HepG2 (cell line): ENCODE results near the gene HOMEZ. TPM values are rescaled to one million over a fixed set of nuclear protein-coding genes. Genes with fewer than 3 reads are reported as not detected.
A peak's percentile ranks its signal among the peaks of the same experiment; 100 is the strongest.

ENCODE experiments used
- ATAC-seq: fragments of 200-7000 bp; cut with Tn5 transposase; 3 replicates; pipeline ENCODE4 v1.9.1; 2020; ENCODE audit warnings: mild to moderate bottlenecking, moderate library complexity
- BruUV-seq: library from RNA; stranded (reverse); fragments of 400-500 nt; replicated peaks from 2 replicates; lab custom pipeline; 2021; lab: Mats Ljungman, UMichigan
- CTCF ChIA-PET: fragments of 300-600 bp; formaldehyde crosslinking; extraction: SDS; loops from one replicate; lab custom pipeline; 2021; ENCODE audit warnings: low total read pairs, inconsistent platforms, low intra/inter-chr PET ratio; lab: Yijun Ruan, JAX
- POLR2A ChIA-PET: fragments of 350-600 bp; sonication (Branson Sonifier 250); formaldehyde crosslinking; loops from one replicate; lab custom pipeline; 2020; ENCODE audit warnings: antibody characterized with exemption, inconsistent platforms; lab: Yijun Ruan, JAX
- DNase-seq: peaks from one replicate; pipeline ENCODE4 v3.0.0-alpha.2; 2015; ENCODE audit warnings: low spot score
- FAIRE-seq: peaks from 3 replicates; lab custom pipeline; 2011; peaks lifted over from hg19 to GRCh38; lab: Jason Lieb, UNC
- H2AFZ ChIP-seq: one replicate; pipeline ENCODE4 v1.6.1; 2011; ENCODE audit warnings: low read length, inconsistent platforms
- H3K27ac ChIP-seq: fragments of 300-600 bp; 3 replicates; pipeline ENCODE4 v1.8.0; 2011; ENCODE audit warnings: mixed run types, mild to moderate bottlenecking, mixed read lengths, low read length, inconsistent platforms; ENCODE audit not compliant: insufficient read depth; ENCODE audit errors: extremely low read length
- H3K27me3 ChIP-seq, 2 experiments: fragments of 200-600 bp in 1 of 2; 2 replicates in 1 of 2; 3 replicates in 1 of 2; pipeline versions ENCODE4 v1.6.0 to v1.8.0; 2011; ENCODE audit warnings: low read length in 2 of 2, mild to moderate bottlenecking in 2 of 2, moderate library complexity in 2 of 2, inconsistent platforms in 1 of 2; ENCODE audit not compliant: insufficient read depth in 2 of 2, control insufficient read depth in 1 of 2
- H3K36me3 ChIP-seq, 2 experiments: fragments of 200-600 bp in 1 of 2; replicated peaks in 1 of 2; 2 replicates in 1 of 2; 3 replicates in 1 of 2; pipeline versions ENCODE4 v1.5.1 to v1.8.0; 2011; ENCODE audit warnings: low read length in 2 of 2, inconsistent platforms in 1 of 2; ENCODE audit not compliant: insufficient read depth in 2 of 2, control insufficient read depth in 1 of 2
- H3K4me1 ChIP-seq: 2 replicates; pipeline ENCODE4 v1.5.1; 2012; ENCODE audit warnings: low read length, inconsistent platforms; ENCODE audit not compliant: insufficient read depth
- H3K4me2 ChIP-seq: 2 replicates; pipeline ENCODE4 v1.6.0; 2011; ENCODE audit warnings: low read depth, low read length, inconsistent platforms
- H3K4me3 ChIP-seq, 3 experiments: fragments of 200-600 bp in 1 of 3; sonication (generic), shearing (Covaris generic) in 1 of 3; replicated peaks in 1 of 3; 2 replicates each; pipeline ENCODE4 v1.5.1; 2011 to 2016; ENCODE audit warnings: low read length in 3 of 3, inconsistent platforms in 2 of 3, low read depth in 2 of 3, mild to moderate bottlenecking in 2 of 3, control low read depth in 1 of 3, mixed read lengths in 1 of 3; ENCODE audit not compliant: insufficient read depth in 1 of 3
- H3K79me2 ChIP-seq: one replicate; pipeline ENCODE4 v1.6.1; 2011; ENCODE audit warnings: low read length, inconsistent platforms; ENCODE audit not compliant: insufficient read depth
- H3K9ac ChIP-seq: 2 replicates; pipeline ENCODE4 v1.6.0; 2011; ENCODE audit warnings: mild to moderate bottlenecking, low read depth, low read length, inconsistent platforms; ENCODE audit not compliant: insufficient read depth
- H3K9me3 ChIP-seq: 2 replicates; pipeline ENCODE4 v1.5.1; 2012; ENCODE audit warnings: mild to moderate bottlenecking, low read length
- H4K20me1 ChIP-seq: 2 replicates; pipeline ENCODE4 v1.6.0; 2011; ENCODE audit warnings: inconsistent platforms, mild to moderate bottlenecking, low read length, moderate library complexity; ENCODE audit not compliant: insufficient read depth
- ARNTL ChIP-seq: sonication (generic); formaldehyde crosslinking; IDR thresholded peaks from 2 replicates; pipeline ENCODE4 v1.4.0; 2020; ENCODE audit warnings: mild to moderate bottlenecking, missing genetic modification reagents
- CREB3 ChIP-seq: sonication (generic); formaldehyde crosslinking; IDR thresholded peaks from 2 replicates; pipeline ENCODE4 v1.5.0; 2020; ENCODE audit warnings: missing genetic modification reagents
- DMAP1 ChIP-seq: IDR thresholded peaks from 2 replicates; pipeline ENCODE4 v1.6.1; 2016
- DZIP1 ChIP-seq: sonication (generic); formaldehyde crosslinking; IDR thresholded peaks from 2 replicates; pipeline ENCODE4 v1.5.0; 2020; ENCODE audit warnings: mild to moderate bottlenecking, missing genetic modification reagents
- EHMT2 ChIP-seq: fragments of 200-600 bp; sonication (generic); IDR thresholded peaks from 2 replicates; pipeline ENCODE4 v1.7.0; 2017; ENCODE audit warnings: antibody characterized with exemption, low read depth, low read length, borderline replicate concordance
- HDAC2 ChIP-seq: sonication (generic); formaldehyde crosslinking; IDR thresholded peaks from 2 replicates; pipeline ENCODE4 v1.4.0; 2020; ENCODE audit warnings: missing genetic modification reagents
- HOMEZ ChIP-seq: IDR thresholded peaks from 2 replicates; pipeline ENCODE4 v1.6.1; 2016; ENCODE audit warnings: low read depth
- IRX3 ChIP-seq: sonication (generic); formaldehyde crosslinking; IDR thresholded peaks from 2 replicates; pipeline ENCODE4 v1.8.1; 2023; ENCODE audit warnings: mild to moderate bottlenecking, low read depth, missing genetic modification reagents, borderline replicate concordance
- JUN ChIP-seq: sonication (generic); formaldehyde crosslinking; IDR thresholded peaks from 2 replicates; pipeline ENCODE4 v1.4.0; 2020; ENCODE audit warnings: mild to moderate bottlenecking, missing genetic modification reagents
- KDM5A ChIP-seq: fragments of 200-600 bp; sonication (generic); IDR thresholded peaks from 2 replicates; pipeline ENCODE4 v1.7.0; 2018; ENCODE audit warnings: antibody characterized with exemption, mild to moderate bottlenecking, low read length, borderline replicate concordance
- NFYC ChIP-seq: IDR thresholded peaks from 2 replicates; pipeline ENCODE4 v1.6.1; 2016; ENCODE audit warnings: missing genetic modification reagents, missing compliant biosample characterization
- POLR2A ChIP-seq, 2 experiments: IDR thresholded peaks; 2 replicates each; pipeline ENCODE4 v1.6.1; 2011; ENCODE audit warnings: low read depth in 2 of 2, low read length in 2 of 2, mild to moderate bottlenecking in 1 of 2, moderate library complexity in 1 of 2; ENCODE audit not compliant: insufficient read depth in 1 of 2
- SAP130 ChIP-seq: IDR thresholded peaks from 2 replicates; pipeline ENCODE4 v1.6.1; 2016; ENCODE audit warnings: low read depth
- SIN3A ChIP-seq: IDR thresholded peaks from 2 replicates; pipeline ENCODE4 v1.6.1; 2011; ENCODE audit warnings: low read depth, mild to moderate bottlenecking, control low read depth, low read length, borderline replicate concordance
- SIX4 ChIP-seq: sonication (generic); formaldehyde crosslinking; IDR thresholded peaks from 2 replicates; pipeline ENCODE4 v1.4.0; 2020; ENCODE audit warnings: missing genetic modification reagents
- SMAD9 ChIP-seq: sonication (generic); formaldehyde crosslinking; IDR thresholded peaks from 2 replicates; pipeline ENCODE4 v1.5.1; 2020; ENCODE audit warnings: mild to moderate bottlenecking, missing genetic modification reagents
- ZFY ChIP-seq: sonication (generic); formaldehyde crosslinking; IDR thresholded peaks from 2 replicates; pipeline ENCODE4 v1.4.0; 2020; ENCODE audit warnings: missing genetic modification reagents
- ZNF367 ChIP-seq: sonication (generic); formaldehyde crosslinking; IDR thresholded peaks from 2 replicates; pipeline ENCODE4 v1.4.0; 2020; ENCODE audit warnings: missing genetic modification reagents, borderline replicate concordance
- ZNF468 ChIP-seq: sonication (generic); formaldehyde crosslinking; IDR thresholded peaks from 2 replicates; pipeline ENCODE4 v1.8.0; 2022; ENCODE audit warnings: mild to moderate bottlenecking, moderate library complexity, missing genetic modification reagents
- ZSCAN29 ChIP-seq: sonication (generic); formaldehyde crosslinking; conservative IDR thresholded peaks from 2 replicates; pipeline ENCODE4 v1.4.0; 2020; ENCODE audit warnings: mild to moderate bottlenecking, missing genetic modification reagents
- WGBS: methylation state at CpG from one replicate; pipeline ENCODE4 v1.1.6; 2017; ENCODE audit warnings: low lambda C conversion rate; 5-methylcytosine and 5-hydroxymethylcytosine counted together
- in situ Hi-C: cut with HindIII; loops from 2 replicates; pipeline ENCODE4 v1.10.0; 2017; ENCODE audit warnings: low pct_unique_long_range_greater_than_20kb; ENCODE audit not compliant: extremely low pct_ligation_motif_present
- intact Hi-C: fragments of 100-400 bp; cut with micrococcal nuclease; formaldehyde crosslinking; loops from one replicate; pipeline ENCODE4 v1.10.0; 2022; ENCODE audit not compliant: unreplicated experiment
- polyA plus RNA-seq, 8 experiments: library from polyadenylated mRNA; depleted of rRNA in 3 of 8; stranded (reverse) in 7 of 8; unstranded in 1 of 8; fragments of >200 nt; fragmentation: Illumina TruSeq in 4 of 8; extraction: Trizol in 4 of 8; gene quantifications; 2 replicates each; pipeline versions ENCODE4 v1.2.1 to v1.2.3, GENCODE V29; 2011 to 2016; ENCODE audit warnings: low read depth in 4 of 8, missing spikeins in 1 of 8, mixed read lengths in 1 of 8; ENCODE audit not compliant: insufficient read depth in 1 of 8
- total RNA-seq, 5 experiments: library from RNA; depleted of rRNA; stranded (reverse); fragments of >200 nt; fragmentation: Illumina TruSeq; extraction: Trizol; gene quantifications; 2 replicates each; pipeline ENCODE4 v1.2.3, GENCODE V29; 2016; ENCODE audit warnings: low read depth in 1 of 5

Gene HOMEZ
- total and polyA plus RNA-seq, 2 of the 13 experiments (the other 11 are each of a cell fraction or from before 2014, with no cell fraction given) = 14.5 to 31.8 TPM

GRCh38 chr14:23277189-23277588 lies 8.7 kb downstream of the HOMEZ start (continued):
- TF ChIP-seq DZIP1 (CRISPR knock-in tag) = no peak
- no peak for TF ChIP-seq ZNF367
- no peak for TF ChIP-seq IRX3 (CRISPR knock-in tag)
- TF ChIP-seq HOMEZ (CRISPR knock-in tag) = no peak
- TF ChIP-seq SAP130 = no peak
- no peak for TF ChIP-seq ZSCAN29 (CRISPR knock-in tag)
- TF ChIP-seq ARNTL = no peak

- Histone ChIP-seq H3K4me2 (no peak overlapping the region), H3K79me2 (no peaks in the 10 kb centered on the region), H3K4me1 (peaks cover 8% of the 10 kb centered on the region), H3K36me3 (no peaks in the 10 kb centered on the region), H3K9ac (no peak overlapping the region), H3K4me3 (no peak overlapping the region), H3K27ac (no peak overlapping the region), H2AFZ (no peak overlapping the region), H3K9me3 (no peaks in the 10 kb centered on the region), H4K20me1 (no peaks in the 10 kb centered on the region), H3K27me3 (no peaks in the 10 kb centered on the region)
- BruUV-seq = no TSS peak
- ChIA-PET CTCF (no interaction called here), POLR2A (interaction anchor here (0.8 to 6.8 kb wide), 3 partner anchors 11 to 46 kb away, joined by 3 to 43 read pairs (median 7); partner anchors contain the start of genes HOMEZ and PPP1R3E)
- ATAC-seq (no peak), DNase-seq (no peak), FAIRE-seq (no peak)
- in situ Hi-C loops (no loop called here), intact Hi-C loops (no loop called here)
- 100% methylated on average over 2 of the region's 2 CpGs for WGBS
- TF ChIP-seq HDAC2 (CRISPR knock-in tag) (no peak), NFYC (CRISPR knock-in tag) (no peak), ZFY (CRISPR knock-in tag) (no peak), SIN3A (no peak), DMAP1 (CRISPR knock-in tag) (no peak), CREB3 (CRISPR knock-in tag) (no peak), EHMT2 (no peak), POLR2A (IDR thresholded peaks at IDR 0.05; ENCODE audit: insufficient read depth in 1 of 2, low read depth in 2 of 2, low read length in 2 of 2) (0 out of 4 replicates have a peak, but pooled peaks of 1 of the 2 experiments have one; percentile 17), ZNF468 (CRISPR knock-in tag) (no peak), SMAD9 (no peak), SIX4 (CRISPR knock-in tag) (no peak), JUN (CRISPR knock-in tag) (no peak), KDM5A (no peak)
Observed at GRCh38 chr14:23275412-23275811, 10.5 kb downstream of the HOMEZ start.
